ENCODE data around the gene DLGAP4. TPM values are rescaled to one million over a fixed set of nuclear protein-coding genes. Genes with fewer than 3 reads are reported as not detected.

Gene DLGAP4
- total and polyA plus RNA-seq, 10 of the 15 experiments (the other 5 are each of a cell fraction or from before 2014, with no cell fraction given): 0.42 to 43.3 (median 19.0) TPM

DNA sequence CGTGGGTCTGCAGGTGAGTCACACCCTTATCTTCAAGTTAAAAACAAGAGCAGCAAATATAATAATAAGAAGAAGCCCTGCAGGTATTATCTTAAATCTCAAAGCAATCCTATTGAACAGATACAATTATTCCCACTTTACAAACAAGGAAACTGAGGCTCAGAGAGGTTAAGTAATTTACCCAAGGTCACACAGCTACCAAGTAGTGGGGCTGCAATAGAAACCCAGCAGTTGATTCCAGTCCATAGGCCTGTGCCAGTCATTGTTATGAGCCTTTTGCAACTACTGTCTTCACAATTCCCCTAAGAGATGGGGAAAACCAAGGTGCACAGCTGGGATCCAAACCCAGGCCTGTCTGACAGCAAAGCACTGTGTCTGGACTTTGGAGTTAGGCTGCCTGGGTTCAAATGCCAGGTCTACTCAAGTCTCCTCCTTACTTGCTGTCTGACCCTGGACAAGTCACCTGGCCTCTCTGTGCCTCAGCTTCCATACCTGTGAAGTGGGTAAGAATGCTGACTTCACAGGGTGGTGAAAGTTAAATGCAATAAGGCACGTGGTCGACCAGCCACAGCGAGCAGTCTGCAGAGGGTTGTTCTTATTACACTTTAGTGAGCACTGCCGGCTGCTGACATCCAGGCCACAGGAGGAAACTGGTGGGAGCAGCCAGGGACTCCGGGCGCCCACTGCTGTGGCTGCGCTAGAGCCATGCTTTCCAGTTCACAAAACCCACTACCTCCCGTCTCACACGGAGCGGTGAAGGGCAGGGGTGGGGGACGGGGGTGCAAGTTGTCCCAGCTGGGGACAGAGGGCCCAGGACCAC lies 241.3 kb downstream of the DLGAP4 start:
- intact Hi-C loops (cut with micrococcal nuclease; ENCODE audit: unreplicated experiment) (no loop called here), in situ Hi-C loops (cut with MboI) (no loop called here)
- DNase-seq (ENCODE audit: low read depth, low spot score) (no peak), FAIRE-seq (no peak), ATAC-seq (no peak)
- ChIA-PET CTCF (no interaction called here), POLR2A (interaction anchor here (0.5 kb wide), 1 partner anchor 12 kb away, joined by 4 read pairs; no protein-coding TSS in a partner anchor), RAD21 (ENCODE audit: unreplicated experiment) (no interaction called here), SMC1A (ENCODE audit: uncharacterized antibody, unreplicated experiment) (interaction anchor here (0.7 to 1.2 kb wide), 2 partner anchors 57 to 262 kb away, joined by 3 read pairs; no protein-coding TSS in a partner anchor)
- no peak overlapping the region for H3K4me2 ChIP-seq (ENCODE audit: control insufficient read depth, insufficient read depth)
- H2AFZ ChIP-seq (ENCODE audit: control insufficient read depth, low read depth, low read length): no peak overlapping the region
- no peak overlapping the region for H3K27ac ChIP-seq (ENCODE audit: control insufficient read depth, insufficient read depth)
- no peak overlapping the region for H3K4me3 ChIP-seq
- H3K79me2 ChIP-seq (ENCODE audit: control insufficient read depth, insufficient read depth, low read length): no peaks in the 10 kb centered on the region; the same call in 1 of the 2 replicates
- H3K9ac ChIP-seq (ENCODE audit: control insufficient read depth, insufficient read depth, low read length): no peak overlapping the region
- 77% methylated on average over 12 of the region's 12 CpGs for WGBS (ENCODE audit: insufficient coverage, insufficient replicate concordance, low lambda C conversion rate, missing lambda C conversion rate)
- no peaks in the 10 kb centered on the region for H4K20me1 ChIP-seq (ENCODE audit: control insufficient read depth, insufficient read depth)
- BruUV-seq (replicated peaks): no TSS peak
- TF ChIP-seq, protein P1, sequence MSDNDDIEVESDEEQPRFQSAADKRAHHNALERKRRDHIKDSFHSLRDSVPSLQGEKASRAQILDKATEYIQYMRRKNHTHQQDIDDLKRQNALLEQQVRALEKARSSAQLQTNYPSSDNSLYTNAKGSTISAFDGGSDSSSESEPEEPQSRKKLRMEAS (IDR thresholded peaks at IDR 0.05; ENCODE audit: low read depth, low read length): no peak
- no peak for TF ChIP-seq CBX3 (IDR thresholded peaks at IDR 0.05; ENCODE audit: borderline replicate concordance, low read depth)
- TF ChIP-seq ETV6 (conservative IDR thresholded peaks at IDR 0.05 in 1 of 2, IDR thresholded peaks at IDR 0.05 in 1 of 2; ENCODE audit: borderline replicate concordance in 1 of 2, low read depth in 1 of 2): no peak
- TF ChIP-seq CREB1 (IDR thresholded peaks at IDR 0.05; ENCODE audit: low read depth): no peak
- no peak for TF ChIP-seq ZBED1 (IDR thresholded peaks at IDR 0.05; ENCODE audit: borderline replicate concordance)
- no peak for TF ChIP-seq SMC3 (IDR thresholded peaks at IDR 0.05; ENCODE audit: borderline replicate concordance, low read length)
- no peak for TF ChIP-seq ZNF384 (IDR thresholded peaks at IDR 0.05; ENCODE audit: borderline replicate concordance, low read depth, low read length)
- no peak for TF ChIP-seq CBX5 (IDR thresholded peaks at IDR 0.05; ENCODE audit: low read depth)
- TF ChIP-seq EZH2 (IDR thresholded peaks at IDR 0.05; ENCODE audit: borderline replicate concordance, control insufficient read depth, low read depth, low read length): no peak
- no peak for TF ChIP-seq NR2C2 (IDR thresholded peaks at IDR 0.05; ENCODE audit: borderline replicate concordance, control insufficient read depth, insufficient read length, low read depth)
- TF ChIP-seq, protein P2, sequence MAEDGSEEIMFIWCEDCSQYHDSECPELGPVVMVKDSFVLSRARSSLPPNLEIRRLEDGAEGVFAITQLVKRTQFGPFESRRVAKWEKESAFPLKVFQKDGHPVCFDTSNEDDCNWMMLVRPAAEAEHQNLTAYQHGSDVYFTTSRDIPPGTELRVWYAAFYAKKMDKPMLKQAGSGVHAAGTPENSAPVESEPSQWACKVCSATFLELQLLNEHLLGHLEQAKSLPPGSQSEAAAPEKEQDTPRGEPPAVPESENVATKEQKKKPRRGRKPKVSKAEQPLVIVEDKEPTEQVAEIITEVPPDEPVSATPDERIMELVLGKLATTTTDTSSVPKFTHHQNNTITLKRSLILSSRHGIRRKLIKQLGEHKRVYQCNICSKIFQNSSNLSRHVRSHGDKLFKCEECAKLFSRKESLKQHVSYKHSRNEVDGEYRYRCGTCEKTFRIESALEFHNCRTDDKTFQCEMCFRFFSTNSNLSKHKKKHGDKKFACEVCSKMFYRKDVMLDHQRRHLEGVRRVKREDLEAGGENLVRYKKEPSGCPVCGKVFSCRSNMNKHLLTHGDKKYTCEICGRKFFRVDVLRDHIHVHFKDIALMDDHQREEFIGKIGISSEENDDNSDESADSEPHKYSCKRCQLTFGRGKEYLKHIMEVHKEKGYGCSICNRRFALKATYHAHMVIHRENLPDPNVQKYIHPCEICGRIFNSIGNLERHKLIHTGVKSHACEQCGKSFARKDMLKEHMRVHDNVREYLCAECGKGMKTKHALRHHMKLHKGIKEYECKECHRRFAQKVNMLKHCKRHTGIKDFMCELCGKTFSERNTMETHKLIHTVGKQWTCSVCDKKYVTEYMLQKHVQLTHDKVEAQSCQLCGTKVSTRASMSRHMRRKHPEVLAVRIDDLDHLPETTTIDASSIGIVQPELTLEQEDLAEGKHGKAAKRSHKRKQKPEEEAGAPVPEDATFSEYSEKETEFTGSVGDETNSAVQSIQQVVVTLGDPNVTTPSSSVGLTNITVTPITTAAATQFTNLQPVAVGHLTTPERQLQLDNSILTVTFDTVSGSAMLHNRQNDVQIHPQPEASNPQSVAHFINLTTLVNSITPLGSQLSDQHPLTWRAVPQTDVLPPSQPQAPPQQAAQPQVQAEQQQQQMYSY (CRISPR knock-in tag; IDR thresholded peaks at IDR 0.05): no peak
- TF ChIP-seq, protein P3, sequence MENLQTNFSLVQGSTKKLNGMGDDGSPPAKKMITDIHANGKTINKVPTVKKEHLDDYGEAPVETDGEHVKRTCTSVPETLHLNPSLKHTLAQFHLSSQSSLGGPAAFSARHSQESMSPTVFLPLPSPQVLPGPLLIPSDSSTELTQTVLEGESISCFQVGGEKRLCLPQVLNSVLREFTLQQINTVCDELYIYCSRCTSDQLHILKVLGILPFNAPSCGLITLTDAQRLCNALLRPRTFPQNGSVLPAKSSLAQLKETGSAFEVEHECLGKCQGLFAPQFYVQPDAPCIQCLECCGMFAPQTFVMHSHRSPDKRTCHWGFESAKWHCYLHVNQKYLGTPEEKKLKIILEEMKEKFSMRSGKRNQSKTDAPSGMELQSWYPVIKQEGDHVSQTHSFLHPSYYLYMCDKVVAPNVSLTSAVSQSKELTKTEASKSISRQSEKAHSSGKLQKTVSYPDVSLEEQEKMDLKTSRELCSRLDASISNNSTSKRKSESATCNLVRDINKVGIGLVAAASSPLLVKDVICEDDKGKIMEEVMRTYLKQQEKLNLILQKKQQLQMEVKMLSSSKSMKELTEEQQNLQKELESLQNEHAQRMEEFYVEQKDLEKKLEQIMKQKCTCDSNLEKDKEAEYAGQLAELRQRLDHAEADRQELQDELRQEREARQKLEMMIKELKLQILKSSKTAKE (IDR thresholded peaks at IDR 0.05; ENCODE audit: low read depth, poor library complexity, severe bottlenecking): no peak
- H3K4me1 ChIP-seq (ENCODE audit: control insufficient read depth, insufficient read depth, low read length): no peaks in the 10 kb centered on the region; the same call in 1 of the 2 replicates
- no peaks in the 10 kb centered on the region for H3K9me3 ChIP-seq (replicated peaks; ENCODE audit: control insufficient read depth, insufficient read depth, low read length)
- no peaks in the 10 kb centered on the region for H3K27me3 ChIP-seq (replicated peaks in 1 of 2; ENCODE audit: control insufficient read depth in 2 of 2, insufficient read depth in 2 of 2, low read length in 1 of 2)
- H3K36me3 ChIP-seq (ENCODE audit: control insufficient read depth in 2 of 2, insufficient read depth in 2 of 2, low read length in 1 of 2): no peaks in the 10 kb centered on the region

Data from GM12878 (cell line).